Measurements from ENCODE around the gene APLF.

Gene APLF

DNA sequence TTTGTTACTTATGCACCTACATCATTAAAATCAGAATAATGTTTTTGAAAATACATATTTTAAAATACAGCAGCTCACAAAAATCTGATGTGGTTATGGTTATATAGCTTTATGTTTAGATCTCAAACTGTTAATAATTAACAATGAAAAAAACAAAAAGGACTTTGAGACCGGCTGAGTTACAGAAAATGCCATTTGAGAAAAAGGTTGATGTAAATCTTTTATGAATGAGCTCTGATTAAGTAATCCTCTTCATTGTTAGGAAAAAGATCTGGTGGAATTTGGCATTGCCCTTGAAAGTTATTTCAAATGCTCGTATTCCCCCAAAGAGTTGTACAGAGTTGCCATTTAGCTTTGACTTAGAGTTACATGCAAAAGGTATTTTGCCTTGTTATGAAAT lies 93.2 kb downstream of the APLF start:
- H4K20me1 ChIP-seq (ENCODE audit: insufficient read depth, low read length) = no peaks in the 10 kb centered on the region
- H3K4me1 ChIP-seq (ENCODE audit: low read length) = peaks cover 11% of the 10 kb centered on the region
- H2AFZ ChIP-seq (ENCODE audit: low read length) = no peak overlapping the region

GRCh38 chr2:68561372-68561771 lies 94.0 kb downstream of the APLF start:
- H3K4me3 ChIP-seq (ENCODE audit: low read length) = no peak overlapping the region
- H3K27me3 ChIP-seq (replicated peaks; ENCODE audit: insufficient read depth, low read length) = no peaks in the 10 kb centered on the region
- H3K79me2 ChIP-seq (ENCODE audit: low read length) = no peaks in the 10 kb centered on the region
- H3K4me2 ChIP-seq (ENCODE audit: low read depth, low read length) = no peak overlapping the region
- H3F3A ChIP-seq (ENCODE audit: insufficient read depth, low read length) = 0 out of 2 replicates have a peak, but pooled peaks cover 4% of the 10 kb centered on the region
- H3K27ac ChIP-seq (ENCODE audit: low read length) = no peak overlapping the region
- no peak for TF ChIP-seq CTCF (IDR thresholded peaks at IDR 0.05; ENCODE audit: low read length)
- TF ChIP-seq EZH2 (optimal IDR thresholded peaks at IDR 0.05; ENCODE audit: low read depth, low read length) = no peak
- TF ChIP-seq EZH2phosphoT487 (IDR thresholded peaks at IDR 0.05; ENCODE audit: low read length) = no peak
- no peaks in the 10 kb centered on the region for H3K36me3 ChIP-seq (replicated peaks; ENCODE audit: insufficient read depth, low read length)
- no peak for DNase-seq
- no peak overlapping the region for H2AFZ ChIP-seq (ENCODE audit: low read length)
- peaks cover 19% of the 10 kb centered on the region for H3K4me1 ChIP-seq (ENCODE audit: low read length)
- H3K9ac ChIP-seq (ENCODE audit: low read length) = no peak overlapping the region
- H4K20me1 ChIP-seq (ENCODE audit: insufficient read depth, low read length) = no peaks in the 10 kb centered on the region
- H3K9me3 ChIP-seq (replicated peaks; ENCODE audit: insufficient read depth, low read length) = no peaks in the 10 kb centered on the region
- no peaks in the 10 kb centered on the region for H3K9me2 ChIP-seq (replicated peaks; ENCODE audit: insufficient read depth, low read length)

More for the DNA sequence above, 93.2 kb downstream of the APLF start:
- H3K9me2 ChIP-seq (replicated peaks; ENCODE audit: insufficient read depth, low read length) = no peaks in the 10 kb centered on the region
- no peak overlapping the region for H3K4me2 ChIP-seq (ENCODE audit: low read depth, low read length)
- DNase-seq = no peak
- H3K9ac ChIP-seq (ENCODE audit: low read length) = no peak overlapping the region
- no peaks in the 10 kb centered on the region for H3K27me3 ChIP-seq (replicated peaks; ENCODE audit: insufficient read depth, low read length)
- TF ChIP-seq EZH2 (optimal IDR thresholded peaks at IDR 0.05; ENCODE audit: low read depth, low read length) = no peak
- no peak for TF ChIP-seq CTCF (IDR thresholded peaks at IDR 0.05; ENCODE audit: low read length)
- TF ChIP-seq EZH2phosphoT487 (IDR thresholded peaks at IDR 0.05; ENCODE audit: low read length) = no peak
- no peak overlapping the region for H3K27ac ChIP-seq (ENCODE audit: low read length)
- no peaks in the 10 kb centered on the region for H3K36me3 ChIP-seq (replicated peaks; ENCODE audit: insufficient read depth, low read length)
- no peaks in the 10 kb centered on the region for H3K79me2 ChIP-seq (ENCODE audit: low read length)
- H3F3A ChIP-seq (ENCODE audit: insufficient read depth, low read length) = no peaks in the 10 kb centered on the region
- H3K4me3 ChIP-seq (ENCODE audit: low read length) = no peak overlapping the region
- H3K9me3 ChIP-seq (replicated peaks; ENCODE audit: insufficient read depth, low read length) = no peaks in the 10 kb centered on the region

DNA sequence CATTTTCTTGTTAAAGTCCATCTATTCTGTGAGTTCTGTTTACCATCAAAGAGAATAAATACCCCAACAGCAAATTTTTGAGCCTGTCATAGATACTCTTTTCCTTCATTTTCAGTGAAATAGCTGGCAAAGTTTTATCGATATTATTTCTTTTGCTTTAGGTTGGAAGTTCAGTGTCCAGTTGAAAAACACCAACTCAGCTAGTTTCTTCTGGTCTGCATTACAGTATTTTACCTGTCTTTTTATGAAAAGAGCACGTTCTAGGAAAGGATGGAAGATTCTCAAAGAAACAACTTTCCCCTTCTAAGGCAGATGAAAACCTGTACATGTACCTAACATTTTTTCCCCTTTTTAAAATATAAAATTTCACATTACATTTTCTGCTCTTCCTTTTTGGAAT lies 95.5 kb downstream of the APLF start:
- no peak for DNase-seq
- H4K20me1 ChIP-seq (ENCODE audit: insufficient read depth, low read length) = no peaks in the 10 kb centered on the region

More for the DNA sequence above, 95.5 kb downstream of the APLF start:
- Histone ChIP-seq H3K36me3 (replicated peaks; ENCODE audit: insufficient read depth, low read length) (no peaks in the 10 kb centered on the region), H3K9me3 (replicated peaks; ENCODE audit: insufficient read depth, low read length) (no peaks in the 10 kb centered on the region), H3K4me1 (ENCODE audit: low read length) (peaks cover 22% of the 10 kb centered on the region), H3K27ac (ENCODE audit: low read length) (no peak overlapping the region), H3K27me3 (replicated peaks; ENCODE audit: insufficient read depth, low read length) (no peaks in the 10 kb centered on the region), H2AFZ (ENCODE audit: low read length) (no peak overlapping the region), H3K9ac (ENCODE audit: low read length) (no peak overlapping the region), H3K4me3 (ENCODE audit: low read length) (no peak overlapping the region), H3K79me2 (ENCODE audit: low read length) (no peaks in the 10 kb centered on the region), H3K4me2 (ENCODE audit: low read depth, low read length) (no peak overlapping the region), H3F3A (ENCODE audit: insufficient read depth, low read length) (0 out of 2 replicates have a peak, but pooled peaks cover 4% of the 10 kb centered on the region), H3K9me2 (replicated peaks; ENCODE audit: insufficient read depth, low read length) (no peaks in the 10 kb centered on the region)
- TF ChIP-seq CTCF (IDR thresholded peaks at IDR 0.05; ENCODE audit: low read length) (no peak), EZH2 (optimal IDR thresholded peaks at IDR 0.05; ENCODE audit: low read depth, low read length) (no peak), EZH2phosphoT487 (IDR thresholded peaks at IDR 0.05; ENCODE audit: low read length) (no peak)

All from MM.1S (cell line).